Smooth muscle cell (in vitro differentiated cells): ENCODE data around the gene NNAT. TPM values are rescaled to one million over a fixed set of nuclear protein-coding genes. Genes with fewer than 3 reads are reported as not detected.

Experiments used
- DNase-seq: peaks from one replicate; lab custom pipeline; 2025; ENCODE audit not compliant: unreplicated experiment; lab: John Stamatoyannopoulos, UW
- H2AFZ ChIP-seq: fragments of 200-600 bp; sonication (generic); 2 replicates; pipeline ENCODE4 v1.6.0; 2016; ENCODE audit warnings: antibody characterized with exemption, low read depth, mild to moderate bottlenecking
- H3F3A ChIP-seq: fragments of 200-600 bp; sonication (generic); 2 replicates; pipeline ENCODE4 v1.6.0; 2017; ENCODE audit warnings: antibody characterized with exemption, low read depth
- H3K27ac ChIP-seq: fragments of 200-600 bp; sonication (generic); 2 replicates; pipeline ENCODE4 v1.5.1; 2016; ENCODE audit warnings: low read depth, mild to moderate bottlenecking
- H3K27me3 ChIP-seq: fragments of 200-600 bp; sonication (generic); 2 replicates; pipeline ENCODE4 v1.6.1; 2016; ENCODE audit warnings: low read depth, mild to moderate bottlenecking
- H3K36me3 ChIP-seq: fragments of 200-600 bp; sonication (generic); 2 replicates; pipeline ENCODE4 v1.5.1; 2016; ENCODE audit warnings: low read depth
- H3K4me1 ChIP-seq: fragments of 200-600 bp; sonication (generic); 2 replicates; pipeline ENCODE4 v1.5.1; 2016; ENCODE audit warnings: low read depth
- H3K4me2 ChIP-seq: fragments of 200-600 bp; sonication (generic); 2 replicates; pipeline ENCODE4 v1.6.0; 2016; ENCODE audit warnings: mild to moderate bottlenecking
- H3K4me3 ChIP-seq: fragments of 200-600 bp; sonication (generic); 2 replicates; pipeline ENCODE4 v1.5.1; 2016; ENCODE audit warnings: mild to moderate bottlenecking
- H3K79me2 ChIP-seq: fragments of 200-600 bp; sonication (generic); 2 replicates; pipeline ENCODE4 v1.6.0; 2016; ENCODE audit warnings: low read depth, mild to moderate bottlenecking
- H3K9ac ChIP-seq: fragments of 200-600 bp; sonication (generic); 2 replicates; pipeline ENCODE4 v1.6.0; 2016; ENCODE audit warnings: low read depth
- H3K9me3 ChIP-seq: fragments of 200-600 bp; sonication (generic); replicated peaks from 2 replicates; pipeline ENCODE4 v1.5.1; 2016; ENCODE audit warnings: low read depth
- H4K20me1 ChIP-seq: fragments of 200-600 bp; sonication (generic); 2 replicates; pipeline ENCODE4 v1.6.0; 2016; ENCODE audit warnings: low read depth
- CTCF ChIP-seq: fragments of 200-600 bp; sonication (generic); IDR thresholded peaks from 2 replicates; pipeline ENCODE4 v1.5.1; 2017; ENCODE audit warnings: borderline replicate concordance, mild to moderate bottlenecking, antibody characterized with exemption; ENCODE audit not compliant: insufficient read depth, poor library complexity, severe bottlenecking
- WGBS: methylation state at CpG from one replicate; pipeline ENCODE4 v1.1.7; 2016; ENCODE audit warnings: low lambda C conversion rate; 5-methylcytosine and 5-hydroxymethylcytosine counted together
- polyA plus RNA-seq: library from polyadenylated mRNA; unstranded; fragments of >200 nt; fragmentation: Nextera tagmentation; extraction: Ambion mirVana; gene quantifications from 2 replicates; pipeline ENCODE4 v1.2.1, GENCODE V29; 2016
- total RNA-seq: library from RNA; depleted of rRNA; stranded (reverse); fragments of >200 nt; gene quantifications from 2 replicates; pipeline ENCODE4 v1.2.3, GENCODE V29; 2014

NNAT gene
- total and polyA plus RNA-seq, 2 experiments from 2014 or later = 0.35 TPM; not detected in 1

- no peaks in the 10 kb centered on the region for H3K36me3 ChIP-seq
- H4K20me1 ChIP-seq = peaks cover 12% of the 10 kb centered on the region
- 94% methylated on average over 10 of the region's 10 CpGs for WGBS
- no peak overlapping the region for H3K27ac ChIP-seq
- no peak for DNase-seq
- no peaks in the 10 kb centered on the region for H3K27me3 ChIP-seq
- no peaks in the 10 kb centered on the region for H3K9me3 ChIP-seq
- peaks cover 24% of the 10 kb centered on the region for H3K79me2 ChIP-seq
- no peak for TF ChIP-seq CTCF
- H3K4me2 ChIP-seq = no peak overlapping the region
- H3K4me1 ChIP-seq = peaks cover 5% of the 10 kb centered on the region
- H2AFZ ChIP-seq = no peak overlapping the region
- no peak overlapping the region for H3K9ac ChIP-seq
- H3K4me3 ChIP-seq = no peak overlapping the region
- H3F3A ChIP-seq = peaks cover 6% of the 10 kb centered on the region
Observed at GRCh38 chr20:37529968-37530600, 9.0 kb downstream of the NNAT start.

GRCh38 chr20:37530696-37531095 is 9.6 kb downstream of the NNAT start:
- 88% methylated on average over 2 of the region's 2 CpGs for WGBS
- H3K79me2 ChIP-seq = peaks cover 18% of the 10 kb centered on the region
- no peaks in the 10 kb centered on the region for H3K9me3 ChIP-seq
- H4K20me1 ChIP-seq = peaks cover 6% of the 10 kb centered on the region
- no peak for TF ChIP-seq CTCF
- H3F3A ChIP-seq = peaks cover 6% of the 10 kb centered on the region
- no peak for DNase-seq
- no peak overlapping the region for H3K4me2 ChIP-seq
- H3K4me3 ChIP-seq = no peak overlapping the region
- no peak overlapping the region for H3K9ac ChIP-seq
- no peak overlapping the region for H2AFZ ChIP-seq
- H3K27me3 ChIP-seq = no peaks in the 10 kb centered on the region
- peaks cover 4% of the 10 kb centered on the region for H3K4me1 ChIP-seq
- no peaks in the 10 kb centered on the region for H3K36me3 ChIP-seq
- no peak overlapping the region for H3K27ac ChIP-seq

GRCh38 chr20:37531856-37532255 is 10.8 kb downstream of the NNAT start:
- H2AFZ ChIP-seq = no peak overlapping the region
- H3K9me3 ChIP-seq = no peaks in the 10 kb centered on the region
- H3K4me2 ChIP-seq = no peak overlapping the region
- 100% methylated on average over 3 of the region's 3 CpGs for WGBS
- peaks cover 9% of the 10 kb centered on the region for H3K79me2 ChIP-seq
- H3F3A ChIP-seq = peaks cover 5% of the 10 kb centered on the region
- DNase-seq = no peak
- TF ChIP-seq CTCF = no peak
- no peak overlapping the region for H3K9ac ChIP-seq
- H3K4me3 ChIP-seq = no peak overlapping the region
- no peaks in the 10 kb centered on the region for H4K20me1 ChIP-seq
- no peaks in the 10 kb centered on the region for H3K4me1 ChIP-seq
- no peaks in the 10 kb centered on the region for H3K27me3 ChIP-seq
- no peak overlapping the region for H3K27ac ChIP-seq
- no peaks in the 10 kb centered on the region for H3K36me3 ChIP-seq

GRCh38 chr20:37533154-37533715 is 12.2 kb downstream of the NNAT start:
- H4K20me1 ChIP-seq = no peaks in the 10 kb centered on the region
- no peaks in the 10 kb centered on the region for H3F3A ChIP-seq
- TF ChIP-seq CTCF = no peak
- no peak overlapping the region for H3K4me2 ChIP-seq
- no peak overlapping the region for H3K9ac ChIP-seq
- H3K4me1 ChIP-seq = no peaks in the 10 kb centered on the region
- no peak for DNase-seq
- no peak overlapping the region for H3K27ac ChIP-seq
- no peaks in the 10 kb centered on the region for H3K27me3 ChIP-seq
- no peaks in the 10 kb centered on the region for H3K36me3 ChIP-seq
- H3K9me3 ChIP-seq = no peaks in the 10 kb centered on the region
- H3K4me3 ChIP-seq = no peak overlapping the region
- H2AFZ ChIP-seq = no peak overlapping the region
- no peaks in the 10 kb centered on the region for H3K79me2 ChIP-seq
- 76% methylated on average over 2 of the region's 2 CpGs for WGBS
